A549 (cell line): ENCODE data around the gene CLCN7.

ENCODE experiments used
- CEBPB ChIP-seq, 2 experiments: fragments of >200 bp in 1 of 2; sonication (Bioruptor Twin) in 1 of 2; formaldehyde crosslinking in 1 of 2; IDR thresholded peaks; 2 replicates each; pipeline ENCODE4 v1.6.1; 2012 to 2016
- ESRRA ChIP-seq: fragments of 150-350 bp; IDR thresholded peaks from 2 replicates; pipeline ENCODE4 v1.6.1; 2014; ENCODE audit warnings: mild to moderate bottlenecking, low read length, borderline replicate concordance
- KDM1A ChIP-seq: fragments of 200-600 bp; sonication (generic); IDR thresholded peaks from 2 replicates; pipeline ENCODE4 v1.6.1; 2016; ENCODE audit warnings: low read depth, mild to moderate bottlenecking
- POLR2A ChIP-seq: IDR thresholded peaks from 2 replicates; pipeline ENCODE4 v1.6.1; 2012; ENCODE audit warnings: mild to moderate bottlenecking, low read length
- SMC3 ChIP-seq: fragments of >200 bp; sonication (Bioruptor Twin); formaldehyde crosslinking; IDR thresholded peaks from 3 replicates; pipeline ENCODE4 v1.6.1; 2018; ENCODE audit warnings: inconsistent platforms
- TF ChIP-seq, protein P1 (sequence below): fragments of >200 bp; sonication (Bioruptor Twin); formaldehyde crosslinking; IDR thresholded peaks from 2 replicates; pipeline ENCODE4 v1.6.1; 2016
- TF ChIP-seq, protein P2 (sequence below): fragments of >200 bp; sonication (Bioruptor Twin); formaldehyde crosslinking; IDR thresholded peaks from 3 replicates; pipeline ENCODE4 v1.5.1; 2016

DNA sequence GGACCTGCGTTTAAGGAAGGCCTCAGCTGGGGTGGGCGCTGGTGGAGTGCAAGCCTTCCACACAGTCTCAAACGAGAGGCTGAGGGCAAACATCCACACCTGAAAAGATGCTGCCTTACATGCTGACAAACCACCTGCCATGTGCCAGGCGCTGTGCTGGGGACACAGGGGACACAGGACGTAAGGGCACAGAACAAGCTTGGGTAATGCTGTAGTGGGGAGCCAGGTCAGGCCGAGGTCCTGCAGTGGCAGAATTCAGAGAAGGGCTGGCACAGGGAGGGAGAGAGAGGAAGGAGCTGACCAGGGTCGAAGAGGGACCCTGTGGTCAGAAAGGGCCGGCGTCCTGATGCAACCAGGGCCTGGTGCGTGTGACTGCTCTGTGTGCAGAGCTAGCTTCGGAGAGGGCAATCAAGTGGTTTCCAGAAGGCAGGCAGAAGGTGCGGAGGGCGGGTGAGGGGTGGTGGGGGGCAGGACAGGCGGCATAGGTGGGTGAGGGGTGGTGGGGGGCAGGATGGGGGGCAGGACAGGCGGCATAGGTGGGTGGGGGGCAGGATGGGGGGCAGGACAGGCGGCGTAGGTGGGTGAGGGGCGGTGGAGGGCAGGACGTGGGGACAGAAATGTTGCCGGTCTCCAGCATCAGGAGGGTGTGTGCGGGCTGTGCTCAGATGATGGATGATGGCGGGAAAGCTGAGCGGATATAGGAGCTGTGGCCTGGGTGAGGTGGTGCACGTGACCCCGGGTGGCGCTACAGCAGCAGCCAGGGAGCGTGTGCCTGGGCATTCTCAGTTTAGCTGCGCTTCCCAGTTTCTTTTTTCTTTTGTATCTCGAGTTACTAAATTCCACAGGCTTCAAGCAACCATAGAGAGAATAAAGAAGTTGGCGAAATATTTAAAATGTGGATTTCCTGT, 37.1 kb upstream of the CLCN7 start:
- TF ChIP-seq POLR2A (no peak), CEBPB (IDR thresholded peaks at IDR 0.05) (no peak), ESRRA (no peak), SMC3 (no peak), KDM1A (no peak)
- TF ChIP-seq, protein P1, sequence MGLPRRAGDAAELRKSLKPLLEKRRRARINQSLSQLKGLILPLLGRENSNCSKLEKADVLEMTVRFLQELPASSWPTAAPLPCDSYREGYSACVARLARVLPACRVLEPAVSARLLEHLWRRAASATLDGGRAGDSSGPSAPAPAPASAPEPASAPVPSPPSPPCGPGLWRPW, result no peak
- TF ChIP-seq, protein P2, sequence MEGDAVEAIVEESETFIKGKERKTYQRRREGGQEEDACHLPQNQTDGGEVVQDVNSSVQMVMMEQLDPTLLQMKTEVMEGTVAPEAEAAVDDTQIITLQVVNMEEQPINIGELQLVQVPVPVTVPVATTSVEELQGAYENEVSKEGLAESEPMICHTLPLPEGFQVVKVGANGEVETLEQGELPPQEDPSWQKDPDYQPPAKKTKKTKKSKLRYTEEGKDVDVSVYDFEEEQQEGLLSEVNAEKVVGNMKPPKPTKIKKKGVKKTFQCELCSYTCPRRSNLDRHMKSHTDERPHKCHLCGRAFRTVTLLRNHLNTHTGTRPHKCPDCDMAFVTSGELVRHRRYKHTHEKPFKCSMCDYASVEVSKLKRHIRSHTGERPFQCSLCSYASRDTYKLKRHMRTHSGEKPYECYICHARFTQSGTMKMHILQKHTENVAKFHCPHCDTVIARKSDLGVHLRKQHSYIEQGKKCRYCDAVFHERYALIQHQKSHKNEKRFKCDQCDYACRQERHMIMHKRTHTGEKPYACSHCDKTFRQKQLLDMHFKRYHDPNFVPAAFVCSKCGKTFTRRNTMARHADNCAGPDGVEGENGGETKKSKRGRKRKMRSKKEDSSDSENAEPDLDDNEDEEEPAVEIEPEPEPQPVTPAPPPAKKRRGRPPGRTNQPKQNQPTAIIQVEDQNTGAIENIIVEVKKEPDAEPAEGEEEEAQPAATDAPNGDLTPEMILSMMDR, result no peak
